Neutrophil (primary cell): Measurements from ENCODE around the gene ZNF385C.

Source experiments
- H3K27ac ChIP-seq: fragments of 200-600 bp; sonication (generic); 2 replicates; pipeline ENCODE4 v1.5.1; 2016; ENCODE audit warnings: mild to moderate bottlenecking, moderate library complexity
- H3K27me3 ChIP-seq: fragments of 200-600 bp; sonication (generic); 2 replicates; pipeline ENCODE4 v1.6.0; 2016; ENCODE audit warnings: mild to moderate bottlenecking
- H3K36me3 ChIP-seq: fragments of 200-600 bp; sonication (generic); 2 replicates; pipeline ENCODE4 v1.5.1; 2017
- H3K4me1 ChIP-seq, 2 experiments: fragments of 200-600 bp in 1 of 2; sonication (generic) in 1 of 2; 1 replicate in 1 of 2; 2 replicates in 1 of 2; pipeline versions ENCODE4 v1.5.1 to v1.6.1; 2013 to 2016; ENCODE audit warnings: low read depth in 1 of 2, low read length in 1 of 2, mild to moderate bottlenecking in 1 of 2, moderate library complexity in 1 of 2; ENCODE audit not compliant: control insufficient read depth in 1 of 2, insufficient read depth in 1 of 2
- H3K4me3 ChIP-seq, 2 experiments: fragments of 200-600 bp in 1 of 2; sonication (generic) in 1 of 2; 1 replicate in 1 of 2; 2 replicates in 1 of 2; pipeline ENCODE4 v1.5.1; 2013 to 2016; ENCODE audit warnings: low read depth in 1 of 2, low read length in 1 of 2, mild to moderate bottlenecking in 1 of 2, moderate library complexity in 1 of 2
- H3K9me3 ChIP-seq: fragments of 200-600 bp; sonication (generic); 2 replicates; pipeline ENCODE4 v1.5.1; 2016
- TF ChIP-seq, protein P1 (sequence below): fragments of 200-600 bp; sonication (generic); IDR thresholded peaks from 2 replicates; pipeline ENCODE4 v1.5.1; 2016; ENCODE audit warnings: antibody characterized with exemption

Gene ZNF385C

DNA sequence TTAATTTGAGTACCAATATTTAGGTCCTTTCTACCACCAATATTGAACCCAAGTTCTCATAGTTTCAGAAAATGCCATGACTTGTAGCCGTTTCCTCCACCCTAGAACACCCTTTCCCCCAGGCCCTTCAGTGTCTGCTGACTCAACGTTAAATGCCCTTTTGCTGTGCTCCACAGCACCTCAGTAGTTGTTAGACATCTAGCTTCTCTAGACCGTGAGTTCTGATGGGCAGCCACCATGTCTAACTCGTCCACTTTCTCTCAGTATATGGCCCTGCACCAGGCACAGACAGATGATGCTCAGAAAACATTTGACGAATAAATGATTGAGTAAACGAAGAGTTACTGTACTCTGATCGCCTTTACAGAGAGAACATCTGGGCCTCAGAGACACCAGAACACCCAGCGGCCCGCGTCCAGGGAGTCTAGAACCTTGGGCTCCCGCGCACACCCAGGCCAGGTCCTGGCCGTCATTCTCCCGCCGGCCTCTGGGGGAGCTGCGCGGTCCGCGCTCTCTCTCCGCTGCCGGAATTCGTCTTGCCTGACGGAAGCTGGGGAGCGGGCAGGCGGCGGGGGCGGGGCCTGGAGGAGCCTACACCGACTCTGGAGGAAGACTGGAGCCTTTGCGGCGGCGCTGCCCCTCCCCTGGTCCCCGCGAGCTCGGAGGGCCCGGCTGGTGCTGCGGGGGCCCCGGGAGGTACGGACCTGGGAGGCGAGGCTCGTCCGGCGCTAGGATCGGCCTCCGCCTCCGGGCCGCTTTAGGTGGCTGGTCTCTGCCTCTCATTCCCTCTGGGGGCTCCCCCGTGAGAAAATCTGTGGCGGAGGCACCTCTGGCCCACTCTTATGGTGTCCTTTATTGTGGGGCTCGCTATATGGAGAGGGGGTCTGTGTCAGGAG, 78.5 kb downstream of the ZNF385C start, which contains the start of gene NKIRAS2:
TSS of gene NKIRAS2 (plus strand) at position 582 of the 896 bp plus-strand sequence. CDS start 1,488 bp downstream, outside the sequence.
- peak within 1 kb of the TSS; percentile 75 for H3K27ac ChIP-seq
- H3K36me3 ChIP-seq: peaks cover 19% of the 10 kb centered on the region
- H3K4me1 ChIP-seq: peaks cover 63% of the 10 kb centered on the region in 2 experiments
- TF ChIP-seq, protein P1, sequence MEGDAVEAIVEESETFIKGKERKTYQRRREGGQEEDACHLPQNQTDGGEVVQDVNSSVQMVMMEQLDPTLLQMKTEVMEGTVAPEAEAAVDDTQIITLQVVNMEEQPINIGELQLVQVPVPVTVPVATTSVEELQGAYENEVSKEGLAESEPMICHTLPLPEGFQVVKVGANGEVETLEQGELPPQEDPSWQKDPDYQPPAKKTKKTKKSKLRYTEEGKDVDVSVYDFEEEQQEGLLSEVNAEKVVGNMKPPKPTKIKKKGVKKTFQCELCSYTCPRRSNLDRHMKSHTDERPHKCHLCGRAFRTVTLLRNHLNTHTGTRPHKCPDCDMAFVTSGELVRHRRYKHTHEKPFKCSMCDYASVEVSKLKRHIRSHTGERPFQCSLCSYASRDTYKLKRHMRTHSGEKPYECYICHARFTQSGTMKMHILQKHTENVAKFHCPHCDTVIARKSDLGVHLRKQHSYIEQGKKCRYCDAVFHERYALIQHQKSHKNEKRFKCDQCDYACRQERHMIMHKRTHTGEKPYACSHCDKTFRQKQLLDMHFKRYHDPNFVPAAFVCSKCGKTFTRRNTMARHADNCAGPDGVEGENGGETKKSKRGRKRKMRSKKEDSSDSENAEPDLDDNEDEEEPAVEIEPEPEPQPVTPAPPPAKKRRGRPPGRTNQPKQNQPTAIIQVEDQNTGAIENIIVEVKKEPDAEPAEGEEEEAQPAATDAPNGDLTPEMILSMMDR: peak; percentile 99
- H3K4me3 ChIP-seq: peak within 1 kb of the TSS; percentile 73 to 91
- H3K27me3 ChIP-seq: no peaks in the 10 kb centered on the region
- H3K9me3 ChIP-seq: no peaks in the 10 kb centered on the region

DNA sequence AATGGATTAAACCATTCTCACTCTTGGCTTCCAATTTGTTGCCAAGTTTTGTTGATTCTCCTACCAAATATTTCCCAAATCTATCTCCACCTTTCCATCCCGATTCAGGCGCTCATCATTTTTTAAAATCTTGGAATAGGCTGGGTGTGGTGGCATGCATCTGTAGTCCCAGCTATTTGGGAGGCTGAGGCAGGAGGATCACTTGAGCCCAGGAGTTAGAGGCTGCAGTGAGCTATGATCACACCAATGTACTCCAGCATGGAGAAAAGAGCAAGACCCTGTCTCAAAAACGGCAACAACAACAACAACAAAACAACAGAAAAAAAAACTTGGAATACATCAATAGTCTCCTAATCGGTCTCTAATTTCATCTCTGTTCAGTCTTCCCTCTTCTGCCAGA, 79.3 kb downstream of the ZNF385C start:
- Histone ChIP-seq H3K27ac (no peak overlapping the region), H3K4me3 (no peak overlapping the region), H3K27me3 (no peaks in the 10 kb centered on the region), H3K4me1 (peaks cover 55% of the 10 kb centered on the region in 2 experiments), H3K9me3 (no peaks in the 10 kb centered on the region), H3K36me3 (peaks cover 19% of the 10 kb centered on the region)
- TF ChIP-seq, protein P1: no peak

GRCh38 chr17:42018339-42018738, 79.9 kb downstream of the ZNF385C start:
- Histone ChIP-seq H3K4me3 (peak overlapping the region; percentile 95 to 99), H3K4me1 (peaks cover 49% of the 10 kb centered on the region in 2 experiments), H3K9me3 (no peaks in the 10 kb centered on the region), H3K36me3 (peaks cover 19% of the 10 kb centered on the region), H3K27me3 (no peaks in the 10 kb centered on the region), H3K27ac (peak overlapping the region; percentile 83)
- TF ChIP-seq, protein P1: no peak

DNA sequence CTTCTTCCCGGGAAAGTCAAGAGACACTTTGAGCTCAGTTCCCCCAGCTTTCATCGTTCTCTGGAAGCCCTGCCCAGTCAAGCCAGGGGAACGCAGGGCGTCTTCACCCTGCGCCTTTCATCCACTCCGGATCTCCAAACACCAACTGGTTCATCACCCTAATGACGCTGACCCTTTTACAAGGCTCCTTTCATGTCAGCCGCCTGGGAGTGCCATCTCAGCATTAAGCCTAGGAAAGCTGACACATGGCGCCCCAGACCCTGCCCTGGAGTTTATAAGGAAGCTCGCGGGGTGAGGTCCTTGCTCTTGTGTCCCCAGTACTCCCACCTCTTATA, 80.4 kb downstream of the ZNF385C start:
- peak overlapping the region; percentile 83 for H3K27ac ChIP-seq
- peaks cover 43 to 44% of the 10 kb centered on the region in 2 experiments for H3K4me1 ChIP-seq
- H3K9me3 ChIP-seq: no peaks in the 10 kb centered on the region
- H3K27me3 ChIP-seq: no peaks in the 10 kb centered on the region
- TF ChIP-seq, protein P1: no peak
- peaks cover 15% of the 10 kb centered on the region for H3K36me3 ChIP-seq
- H3K4me3 ChIP-seq: peak overlapping the region; percentile 95 to 99

DNA sequence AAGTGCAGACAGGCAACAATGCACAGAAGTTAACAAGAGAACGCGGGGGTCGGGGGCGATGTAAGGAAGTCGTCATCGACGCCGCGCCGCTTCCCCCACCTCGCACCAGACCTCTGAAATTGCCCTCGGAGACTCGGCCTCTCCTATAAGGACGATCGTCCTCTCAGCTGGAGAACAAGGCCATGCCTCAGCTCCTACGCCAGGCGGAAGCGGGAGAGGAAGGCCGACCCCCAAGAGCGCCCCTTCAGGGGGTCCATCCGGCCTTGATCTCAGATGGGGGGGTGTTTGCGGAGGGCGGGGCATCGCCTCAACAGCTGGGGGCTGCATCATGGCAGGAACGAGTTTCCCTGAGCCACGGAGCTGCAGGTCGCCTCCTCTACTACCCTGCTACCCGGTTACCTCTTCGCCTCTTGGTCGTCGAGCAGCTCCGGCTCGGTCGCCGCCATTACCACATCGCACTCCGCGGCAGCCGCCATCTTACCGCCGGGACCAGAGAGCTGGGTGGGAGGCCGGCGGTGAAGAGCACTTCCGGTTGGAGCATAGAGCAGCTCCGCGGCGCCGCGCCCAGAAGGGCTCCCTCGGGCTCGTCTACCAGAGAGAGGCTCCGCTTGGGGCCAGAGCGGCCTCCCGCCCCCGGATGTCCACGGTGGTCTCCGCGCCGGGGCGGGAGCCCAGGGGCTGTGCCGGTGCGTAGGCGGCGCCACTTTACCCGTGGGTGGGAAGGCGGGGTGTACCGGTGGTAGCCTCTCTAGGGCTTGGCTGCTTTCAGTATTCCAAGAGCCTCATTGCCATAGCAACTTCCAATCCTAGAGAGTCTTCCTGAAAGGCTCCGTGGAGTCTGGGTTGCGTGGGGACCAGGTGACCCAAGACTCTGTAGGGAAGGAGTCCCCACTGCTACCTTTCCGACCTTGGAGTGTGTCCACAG, 81.1 kb downstream of the ZNF385C start, which contains the start of gene DNAJC7:
TSS of gene DNAJC7 (minus strand) at position 499 of the 925 bp plus-strand sequence. CDS start at position 476, 23 bp downstream.
- Histone ChIP-seq H3K27me3 (no peaks in the 10 kb centered on the region), H3K27ac (peak within 1 kb of the TSS; percentile 83), H3K4me1 (peaks cover 43 to 44% of the 10 kb centered on the region in 2 experiments), H3K36me3 (peaks cover 9% of the 10 kb centered on the region), H3K4me3 (peak within 1 kb of the TSS; percentile 95 to 99), H3K9me3 (no peaks in the 10 kb centered on the region)
- TF ChIP-seq, protein P1: peak; percentile 56
